Endodermal cell (in vitro differentiated cells): Measurements from ENCODE around the gene ADAM19. TPM values are rescaled to one million over a fixed set of nuclear protein-coding genes. Genes with fewer than 3 reads are reported as not detected.

Experiments used
- DNase-seq: peaks from one replicate; pipeline ENCODE4 v3.0.0-alpha.2; 2017
- H3K27ac ChIP-seq: 2 replicates; pipeline ENCODE4 v1.5.1; 2013; ENCODE audit warnings: mild to moderate bottlenecking, low read depth, low read length, moderate library complexity
- H3K27me3 ChIP-seq: 2 replicates; pipeline ENCODE4 v1.6.1; 2013; ENCODE audit warnings: mild to moderate bottlenecking, low read length, moderate library complexity; ENCODE audit not compliant: insufficient read depth, control insufficient read depth, poor library complexity, severe bottlenecking
- H3K36me3 ChIP-seq: 2 replicates; pipeline ENCODE4 v1.7.0; 2013; ENCODE audit warnings: mild to moderate bottlenecking, low read length, moderate library complexity; ENCODE audit not compliant: control insufficient read depth, insufficient read depth
- H3K4me1 ChIP-seq: one replicate; pipeline ENCODE4 v1.7.0; 2013; ENCODE audit warnings: low read length; ENCODE audit not compliant: control insufficient read depth, insufficient read depth
- H3K4me3 ChIP-seq: 2 replicates; pipeline ENCODE4 v1.5.1; 2013; ENCODE audit warnings: mild to moderate bottlenecking, low read length, moderate library complexity
- H3K9ac ChIP-seq: 2 replicates; pipeline ENCODE4 v1.6.1; 2013; ENCODE audit warnings: mild to moderate bottlenecking, low read length, moderate library complexity; ENCODE audit not compliant: poor library complexity, severe bottlenecking; ENCODE audit errors: extremely low read depth
- H3K9me3 ChIP-seq: 2 replicates; pipeline ENCODE4 v1.6.1; 2013; ENCODE audit warnings: mild to moderate bottlenecking, low read length, moderate library complexity; ENCODE audit not compliant: control insufficient read depth
- H3K27ac Mint-ChIP-seq: 2 replicates; pipeline ENCODE4 v1.8.0; 2020; ENCODE audit warnings: mixed read lengths
- H3K27me3 Mint-ChIP-seq: 2 replicates; pipeline ENCODE4 v1.8.0; 2021; ENCODE audit warnings: mild to moderate bottlenecking, mixed read lengths; ENCODE audit not compliant: insufficient read depth
- H3K36me3 Mint-ChIP-seq: 2 replicates; pipeline ENCODE4 v1.8.0; 2020; ENCODE audit warnings: low read depth, mixed read lengths
- H3K4me1 Mint-ChIP-seq: 2 replicates; pipeline ENCODE4 v1.8.0; 2020; ENCODE audit warnings: mixed read lengths
- H3K4me3 Mint-ChIP-seq: 2 replicates; pipeline ENCODE4 v1.8.0; 2020; ENCODE audit warnings: mild to moderate bottlenecking, moderate library complexity, mixed read lengths
- H3K9me3 Mint-ChIP-seq: 2 replicates; pipeline ENCODE4 v1.8.0; 2020; ENCODE audit warnings: mild to moderate bottlenecking, mixed read lengths
- WGBS, 2 experiments: methylation state at CpG; one replicate each; pipeline versions ENCODE4 v1.1.5 to v1.1.7; 2013; ENCODE audit warnings: missing lambda C conversion rate in 2 of 2, mixed read lengths in 1 of 2; ENCODE audit not compliant: insufficient coverage in 1 of 2, insufficient read length in 1 of 2; 5-methylcytosine and 5-hydroxymethylcytosine counted together
- total RNA-seq, 2 donors: library from RNA; stranded (reverse); fragmentation: NEBNext Ultra II Directional in 1 of 2; extraction: Animal tissue kit (Norgen Biotek cat#: 25700) in 1 of 2; gene quantifications; 2 replicates in 1 of 2; 3 replicates in 1 of 2; pipeline ENCODE4 v1.2.1, GENCODE V29; 2021
- TF ChIP-seq, protein P1 (sequence below): fragments of 200-600 bp; sonication (generic); conservative IDR thresholded peaks from 2 replicates; pipeline ENCODE4 v1.5.0; 2021; ENCODE audit warnings: antibody characterized with exemption, mild to moderate bottlenecking

Gene ADAM19
- total RNA-seq, 2 donors from 2014 or later: 96.1 to 119 TPM

DNA sequence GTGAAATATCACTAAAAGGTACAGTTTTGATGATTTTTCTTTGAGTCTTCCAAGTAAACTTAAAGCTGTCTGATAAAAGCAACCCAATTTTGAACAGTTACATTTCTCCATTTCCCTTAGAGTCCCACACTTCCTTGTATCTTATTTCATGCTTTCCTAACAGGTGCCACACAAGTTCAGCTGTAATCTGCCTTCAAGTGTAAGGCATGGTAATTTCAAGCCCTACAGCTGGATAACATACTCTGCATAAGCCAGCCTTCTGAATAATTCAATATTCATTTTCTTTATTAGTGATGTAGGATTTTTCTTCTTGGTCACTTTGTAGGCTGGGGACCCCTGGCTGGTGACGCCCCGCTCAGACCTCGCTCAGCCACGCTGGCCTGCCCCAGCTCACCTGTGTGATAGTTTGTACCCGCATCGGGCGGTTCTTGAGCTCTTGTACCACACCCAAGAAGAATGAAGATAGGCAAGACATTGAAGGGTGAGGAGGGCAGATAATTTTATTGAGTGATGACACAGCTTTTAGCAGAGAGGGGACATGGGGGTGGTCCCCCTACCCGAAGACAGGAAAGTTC is 42.7 kb upstream of the ADAM19 start:
- H3K4me3 Mint-ChIP-seq: no peak overlapping the region
- 80 to 96% methylated on average over 1 to 8 of the region's 8 CpGs for WGBS, 2 experiments
- H3K9me3 Mint-ChIP-seq: peaks cover 11% of the 10 kb centered on the region
- Histone ChIP-seq H3K27ac (no peak overlapping the region), H3K27me3 (no peaks in the 10 kb centered on the region), H3K9ac (no peak overlapping the region), H3K4me1 (peaks cover 6% of the 10 kb centered on the region), H3K9me3 (no peaks in the 10 kb centered on the region), H3K4me3 (no peak overlapping the region), H3K36me3 (no peaks in the 10 kb centered on the region)
- TF ChIP-seq, protein P1, sequence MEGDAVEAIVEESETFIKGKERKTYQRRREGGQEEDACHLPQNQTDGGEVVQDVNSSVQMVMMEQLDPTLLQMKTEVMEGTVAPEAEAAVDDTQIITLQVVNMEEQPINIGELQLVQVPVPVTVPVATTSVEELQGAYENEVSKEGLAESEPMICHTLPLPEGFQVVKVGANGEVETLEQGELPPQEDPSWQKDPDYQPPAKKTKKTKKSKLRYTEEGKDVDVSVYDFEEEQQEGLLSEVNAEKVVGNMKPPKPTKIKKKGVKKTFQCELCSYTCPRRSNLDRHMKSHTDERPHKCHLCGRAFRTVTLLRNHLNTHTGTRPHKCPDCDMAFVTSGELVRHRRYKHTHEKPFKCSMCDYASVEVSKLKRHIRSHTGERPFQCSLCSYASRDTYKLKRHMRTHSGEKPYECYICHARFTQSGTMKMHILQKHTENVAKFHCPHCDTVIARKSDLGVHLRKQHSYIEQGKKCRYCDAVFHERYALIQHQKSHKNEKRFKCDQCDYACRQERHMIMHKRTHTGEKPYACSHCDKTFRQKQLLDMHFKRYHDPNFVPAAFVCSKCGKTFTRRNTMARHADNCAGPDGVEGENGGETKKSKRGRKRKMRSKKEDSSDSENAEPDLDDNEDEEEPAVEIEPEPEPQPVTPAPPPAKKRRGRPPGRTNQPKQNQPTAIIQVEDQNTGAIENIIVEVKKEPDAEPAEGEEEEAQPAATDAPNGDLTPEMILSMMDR: no peak
- no peak overlapping the region for H3K27ac Mint-ChIP-seq
- no peak for DNase-seq
- no peaks in the 10 kb centered on the region for H3K4me1 Mint-ChIP-seq
- peaks cover 2% of the 10 kb centered on the region for H3K27me3 Mint-ChIP-seq
- no peaks in the 10 kb centered on the region for H3K36me3 Mint-ChIP-seq

DNA sequence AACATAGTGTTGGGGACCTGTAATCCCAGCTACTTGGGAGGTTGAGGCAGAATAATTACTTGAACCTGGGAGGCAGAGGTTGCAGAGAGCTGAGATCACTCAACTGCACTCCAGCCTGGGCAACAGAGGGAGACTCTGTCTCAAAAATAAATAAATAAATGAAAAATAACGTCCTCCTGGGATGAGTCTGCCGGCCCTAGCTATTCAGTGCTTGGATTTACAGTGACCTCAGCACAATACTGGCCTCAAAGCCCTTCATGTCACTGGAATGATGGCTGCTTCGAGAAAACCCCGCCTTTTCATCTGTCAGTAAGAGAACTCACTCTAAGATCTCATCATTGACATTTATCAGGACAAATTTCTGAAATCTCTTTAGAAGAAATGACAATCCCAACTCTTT is 41.2 kb upstream of the ADAM19 start:
- no peaks in the 10 kb centered on the region for H3K27me3 Mint-ChIP-seq
- no peaks in the 10 kb centered on the region for H3K27me3 ChIP-seq
- peaks cover under 1% of the 10 kb centered on the region for H3K9me3 Mint-ChIP-seq
- peaks cover under 1% of the 10 kb centered on the region for H3K4me1 Mint-ChIP-seq
- no peaks in the 10 kb centered on the region for H3K36me3 ChIP-seq
- no peak for DNase-seq
- no peak overlapping the region for H3K9ac ChIP-seq
- no peaks in the 10 kb centered on the region for H3K36me3 Mint-ChIP-seq
- H3K27ac Mint-ChIP-seq: no peak overlapping the region
- peaks cover 16% of the 10 kb centered on the region for H3K4me1 ChIP-seq
- H3K4me3 ChIP-seq: no peak overlapping the region
- 81 to 93% methylated on average over 4 of the region's 4 CpGs for WGBS, 2 experiments
- TF ChIP-seq, protein P1: no peak
- no peak overlapping the region for H3K4me3 Mint-ChIP-seq
- H3K9me3 ChIP-seq: no peaks in the 10 kb centered on the region
- no peak overlapping the region for H3K27ac ChIP-seq

DNA sequence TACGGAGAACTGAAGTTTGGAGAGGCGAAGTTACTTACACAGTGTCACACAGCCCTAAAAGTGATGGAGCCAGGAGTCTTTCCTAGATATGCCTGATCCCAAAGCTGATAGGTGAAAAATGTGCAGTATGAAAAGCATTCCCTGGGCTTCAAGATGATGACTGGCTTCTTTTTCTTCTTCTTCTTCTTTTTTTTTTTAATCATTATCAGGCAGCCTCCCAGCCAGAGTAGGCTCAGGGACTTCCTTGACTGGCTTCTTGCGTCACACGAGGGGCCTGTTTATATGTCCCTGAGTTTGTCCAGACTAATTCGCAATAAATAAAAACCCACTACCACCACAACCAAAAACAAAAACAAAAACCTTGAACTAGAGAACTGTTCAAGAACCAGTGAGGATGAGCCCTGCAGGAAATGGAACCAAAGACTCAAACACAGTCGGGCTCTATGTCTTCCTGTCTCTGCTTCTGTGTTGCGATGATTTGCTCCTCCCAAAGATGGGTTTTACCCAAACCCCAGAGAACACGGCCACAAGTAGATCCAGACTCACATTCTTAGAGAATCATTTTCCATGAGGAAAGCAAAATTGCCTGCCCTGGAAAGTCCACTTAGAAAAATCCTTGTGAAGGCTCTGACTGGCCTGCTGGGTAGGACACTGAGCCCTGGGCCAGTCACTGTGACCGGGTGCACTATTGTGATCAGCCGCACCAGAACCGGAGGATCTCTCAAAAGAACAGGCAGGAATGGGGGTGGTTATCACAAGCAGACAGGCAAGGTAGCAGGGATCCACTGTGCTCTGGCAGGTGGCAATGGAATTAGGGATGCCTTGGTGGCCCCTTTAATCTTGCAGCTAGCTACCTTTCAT is 38.0 kb upstream of the ADAM19 start:
- no peaks in the 10 kb centered on the region for H3K27me3 ChIP-seq
- Mint-ChIP-seq H3K27me3 (no peaks in the 10 kb centered on the region), H3K9me3 (no peaks in the 10 kb centered on the region), H3K4me1 (peaks cover 11% of the 10 kb centered on the region), H3K36me3 (no peaks in the 10 kb centered on the region), H3K4me3 (no peak overlapping the region), H3K27ac (no peak overlapping the region)
- no peak for DNase-seq
- no peak overlapping the region for H3K4me3 ChIP-seq
- TF ChIP-seq, protein P1: no peak
- peaks cover 22% of the 10 kb centered on the region for H3K4me1 ChIP-seq
- no peak overlapping the region for H3K27ac ChIP-seq
- no peak overlapping the region for H3K9ac ChIP-seq
- 92 to 96% methylated on average over 7 to 11 of the region's 11 CpGs for WGBS, 2 experiments
- no peaks in the 10 kb centered on the region for H3K36me3 ChIP-seq
- peaks cover 12% of the 10 kb centered on the region for H3K9me3 ChIP-seq
